Pulmonary artery endothelial cell (primary cell): Measurements from ENCODE around the gene RTTN. TPM values are rescaled to one million over a fixed set of nuclear protein-coding genes. Genes with fewer than 3 reads are reported as not detected.
"Not testable (repeated sequence)": the region's sequence is repeated elsewhere in the genome, so short reads cannot be mapped to it uniquely, and the experiment has no call there.

Experiments
- DNase-seq: peaks from one replicate; pipeline ENCODE4 v3.0.0-alpha.2; 2011; ENCODE audit warnings: low read depth, low spot score
- total RNA-seq: library from RNA; depleted of rRNA; stranded (reverse); fragments of >200 nt; gene quantifications from 2 replicates; pipeline ENCODE4 v1.2.3, GENCODE V29; 2014

RTTN gene
- 10.6 and 18.9 TPM in 2 replicates for total RNA-seq

GRCh38 chr18:70205421-70206397 is at the start of gene RTTN:
Gene RTTN (minus strand): TSS chr18:70205687. CDS start chr18:70205658, 29 bp downstream.
- peak; percentile 81 for DNase-seq

GRCh38 chr18:70250781-70251180 is 45.3 kb upstream of the RTTN start:
- no peak for DNase-seq

- DNase-seq, result not testable (repeated sequence)
Observed at GRCh38 chr18:70249861-70250260, 44.4 kb upstream of the RTTN start.

GRCh38 chr18:70249118-70249517 is 43.6 kb upstream of the RTTN start:
- DNase-seq, result no peak

- no peak for DNase-seq
Observed at GRCh38 chr18:70246061-70246466, 40.6 kb upstream of the RTTN start.

DNA sequence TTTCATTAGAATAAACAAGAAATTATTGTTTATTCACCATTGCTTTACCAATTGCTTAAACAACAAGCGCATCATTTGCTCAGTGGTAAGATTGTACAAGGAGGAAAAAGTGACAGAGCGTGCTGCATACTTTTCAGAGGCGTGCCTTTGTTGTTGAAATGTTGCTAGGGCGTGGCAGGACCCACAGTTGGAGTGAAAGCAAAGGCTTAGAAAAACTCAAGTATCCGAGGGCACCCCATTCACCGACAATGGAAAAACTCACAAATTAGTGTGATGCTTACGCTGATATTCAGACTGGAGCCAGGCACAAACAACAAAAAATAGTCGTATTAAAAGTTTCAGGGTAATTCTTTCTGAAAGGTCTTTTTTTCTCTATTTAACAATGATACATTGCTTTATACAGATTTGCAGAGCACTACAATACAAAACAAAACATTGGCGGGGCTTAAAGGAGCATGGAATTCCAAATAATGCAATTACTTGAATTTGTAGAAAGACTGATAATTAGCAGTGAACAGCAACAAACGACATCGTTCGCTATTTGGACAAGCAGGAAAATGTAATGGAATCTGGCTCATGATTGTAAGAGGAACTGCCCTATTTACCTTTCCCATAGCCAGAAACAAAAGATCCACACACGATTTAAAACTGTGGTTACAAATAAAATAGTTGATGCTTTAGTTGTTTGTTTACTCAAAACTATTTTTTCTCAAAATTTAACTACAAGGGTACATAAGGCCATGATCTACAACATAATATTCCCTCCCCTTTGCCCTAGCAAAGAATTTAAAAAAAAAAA is 37.8 kb upstream of the RTTN start:
- DNase-seq, result no peak

- not testable (repeated sequence) for DNase-seq
Observed at GRCh38 chr18:70236921-70237320, 31.4 kb upstream of the RTTN start.

- DNase-seq, result no peak
Observed at GRCh38 chr18:70235478-70235877, 30.0 kb upstream of the RTTN start.

DNA sequence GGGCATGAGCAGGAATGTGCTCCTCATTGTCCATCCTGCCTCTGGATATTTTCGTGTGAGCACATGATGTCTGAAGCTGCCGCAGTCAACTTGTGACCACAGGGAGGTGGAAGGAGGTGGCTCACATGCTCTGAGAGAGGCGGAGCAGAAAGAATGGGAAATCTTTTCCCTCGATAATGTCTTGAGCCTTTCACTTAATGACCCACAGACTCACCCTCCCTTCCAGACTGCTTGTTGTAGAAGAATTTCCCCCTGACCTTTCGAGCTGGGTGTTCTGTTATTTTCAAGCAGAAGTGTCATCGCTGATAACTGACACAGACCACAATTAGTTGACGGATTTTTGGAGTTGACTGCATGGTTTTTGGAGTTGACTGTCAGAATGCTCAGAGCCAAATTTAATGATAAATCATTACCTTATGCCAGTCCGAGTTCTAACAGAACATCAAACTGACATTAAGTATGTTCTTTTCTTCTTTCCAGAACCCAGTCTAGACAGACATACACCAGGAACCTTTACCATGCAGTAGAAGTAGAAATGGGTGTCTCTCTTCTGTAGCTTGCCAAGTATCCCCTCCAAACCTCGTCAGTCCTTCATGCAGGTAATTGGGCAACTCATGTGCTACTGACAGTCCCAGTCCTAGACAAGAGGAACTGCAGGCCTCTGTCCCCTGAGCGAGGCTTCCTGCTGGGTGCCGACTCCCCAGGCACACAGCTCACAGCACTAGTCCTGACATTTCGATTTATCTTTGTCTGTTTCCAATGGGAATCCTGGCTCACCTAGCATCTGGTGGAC is 29.4 kb upstream of the RTTN start:
- DNase-seq, result no peak

GRCh38 chr18:70233974-70234373 is 28.5 kb upstream of the RTTN start:
- no peak for DNase-seq

DNA sequence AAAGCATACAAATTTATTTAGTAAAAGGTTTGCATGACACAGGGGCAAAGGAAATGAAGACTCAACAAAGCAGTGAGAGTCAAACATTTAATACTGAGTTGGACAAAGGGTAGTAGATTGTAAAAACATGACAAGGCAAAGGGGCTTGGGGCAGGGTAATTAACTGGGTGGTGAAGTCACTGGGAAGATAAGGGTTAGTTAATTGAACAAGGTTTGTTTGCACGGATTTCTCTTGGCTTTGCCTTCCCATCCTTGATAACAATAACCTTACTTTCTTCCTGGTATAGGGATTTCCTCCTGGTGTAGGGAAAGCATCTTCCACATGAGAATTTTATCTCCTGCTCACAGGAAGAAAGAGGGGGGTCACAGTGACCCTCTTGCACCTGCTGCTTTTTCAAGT is 26.8 kb upstream of the RTTN start:
- DNase-seq, result no peak

GRCh38 chr18:70229639-70230038 is 24.2 kb upstream of the RTTN start:
- DNase-seq, result no peak

- DNase-seq, result no peak
Observed at GRCh38 chr18:70228536-70228935, 23.0 kb upstream of the RTTN start.

GRCh38 chr18:70227438-70227837 is 22.0 kb upstream of the RTTN start:
- DNase-seq, result no peak

- DNase-seq, result no peak
Observed at GRCh38 chr18:70221915-70222278, 16.4 kb upstream of the RTTN start.

DNA sequence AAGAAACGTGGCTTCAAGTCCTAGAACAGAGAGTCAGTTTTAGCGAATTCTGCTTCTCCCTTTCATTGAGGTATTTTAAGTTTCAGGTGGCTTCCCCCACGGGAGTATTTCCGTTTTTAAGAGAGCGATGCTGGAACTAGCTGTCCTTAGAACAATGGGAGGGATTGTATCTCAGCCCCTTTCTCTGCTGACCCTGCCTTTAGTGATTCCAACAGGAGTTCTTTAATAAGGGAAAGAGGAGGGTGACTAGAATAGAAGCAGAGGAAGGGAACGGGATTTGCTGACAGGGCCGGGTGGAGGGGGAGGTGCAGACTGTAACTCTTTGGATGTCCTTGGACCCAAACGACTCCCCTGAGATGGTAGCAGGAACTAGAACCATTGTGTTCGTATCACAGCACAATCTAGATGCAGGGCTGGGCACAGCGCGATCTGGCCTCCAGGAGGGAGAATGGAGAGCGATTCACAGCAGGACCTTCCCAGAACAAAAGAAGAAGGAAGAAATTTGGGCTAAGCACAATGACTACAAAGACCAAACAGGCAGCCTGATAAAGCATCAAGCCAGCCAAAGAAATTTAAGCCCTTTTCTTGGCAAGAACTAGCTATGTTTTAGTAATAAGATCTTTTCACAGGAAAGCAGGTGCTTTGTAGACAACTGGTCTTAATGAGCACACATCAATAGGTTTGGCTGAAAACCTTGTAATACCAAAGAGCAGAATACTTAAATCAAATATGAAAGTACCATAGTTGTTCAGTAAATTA is 15.8 kb upstream of the RTTN start:
- no peak for DNase-seq

DNA sequence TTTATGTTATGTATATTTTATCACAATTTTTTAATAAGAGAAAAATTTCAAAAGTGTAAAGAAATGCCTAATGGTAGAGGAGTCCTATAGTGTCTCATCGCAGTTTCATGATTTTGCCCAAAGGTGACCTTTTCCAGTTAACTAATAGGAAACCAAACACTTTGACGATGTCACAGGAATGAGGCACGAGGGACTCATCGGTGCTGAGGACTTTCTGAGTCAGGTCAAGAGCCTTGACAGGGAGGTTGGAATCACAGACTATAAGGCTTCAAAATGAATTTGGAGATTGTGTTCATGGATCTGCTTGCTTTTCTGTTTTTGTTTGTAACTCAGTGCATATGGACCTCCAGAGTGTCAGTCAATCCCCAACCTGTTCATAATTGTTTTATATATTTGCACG is 15.1 kb upstream of the RTTN start:
- DNase-seq, result no peak

GRCh38 chr18:70219688-70220087 is 14.2 kb upstream of the RTTN start:
- no peak for DNase-seq

DNA sequence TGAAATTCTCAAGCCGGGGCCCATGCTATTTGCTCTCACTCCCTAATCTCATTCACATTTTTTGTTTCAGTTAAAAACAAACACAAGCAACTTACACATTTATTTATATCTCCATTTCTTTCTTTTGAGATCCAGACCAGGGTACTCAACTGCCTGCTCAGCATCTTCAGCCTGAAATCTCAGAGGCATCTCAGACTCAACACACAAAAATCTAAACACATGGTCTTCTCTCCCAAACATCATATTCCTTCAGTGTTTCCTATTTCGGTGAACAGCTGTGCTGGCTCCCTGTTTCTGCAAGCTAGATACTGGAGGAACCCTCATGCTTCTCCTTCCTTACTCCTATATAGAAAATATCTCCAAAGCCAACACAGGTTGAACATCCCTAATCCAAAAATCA is 11.3 kb upstream of the RTTN start:
- no peak for DNase-seq

DNA sequence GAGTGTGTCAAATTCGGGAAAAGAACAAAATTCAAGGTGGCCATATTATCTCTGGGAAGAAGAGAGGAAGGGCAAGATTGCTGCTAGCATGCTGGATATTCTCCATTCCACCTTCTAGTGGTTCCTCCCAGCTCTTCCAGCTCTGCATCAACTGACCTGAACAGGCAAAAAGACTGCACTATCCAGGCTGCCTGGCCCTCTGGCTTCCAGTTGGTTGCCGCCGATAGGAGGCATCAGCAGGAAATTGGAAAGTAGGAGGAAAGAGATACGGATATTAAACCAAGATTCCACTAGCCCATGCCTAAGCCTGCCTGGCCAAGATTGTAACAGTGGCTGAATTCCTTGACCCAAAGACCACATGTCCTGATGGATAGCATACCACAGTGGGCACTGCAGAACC is 1.7 kb upstream of the RTTN start:
- DNase-seq, result no peak

DNA sequence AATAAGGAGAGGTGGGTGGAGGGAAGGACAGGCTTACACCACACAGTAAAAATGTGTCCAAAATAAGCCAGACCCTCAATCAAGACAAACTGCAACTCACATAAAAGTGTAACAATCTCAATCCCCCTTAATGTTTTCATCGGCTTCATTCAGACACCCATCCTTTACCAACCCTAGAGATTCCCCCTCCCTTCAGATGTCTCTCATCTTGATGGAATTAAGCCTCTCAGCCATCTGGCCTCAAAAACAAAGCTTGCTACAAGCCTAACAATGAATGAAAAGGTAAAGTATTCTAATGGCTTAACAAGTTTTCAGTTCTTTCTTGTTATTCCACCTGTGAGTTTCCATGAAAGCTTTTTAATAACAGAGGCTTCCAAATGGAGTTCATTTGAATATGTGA is 5.2 kb downstream of the RTTN start:
- no peak for DNase-seq
